Neural crest cell (in vitro differentiated cells): ENCODE results near the gene ACTRT2. TPM values are rescaled to one million over a fixed set of nuclear protein-coding genes. Genes with fewer than 3 reads are reported as not detected.

Source experiments
- DNase-seq: peaks from one replicate; pipeline ENCODE4 v3.0.0; 2021; ENCODE audit warnings: low read depth, mixed read lengths, low spot score
- H3K27ac Mint-ChIP-seq: one replicate; pipeline ENCODE4 v1.8.0; 2021; ENCODE audit warnings: mild to moderate bottlenecking, mixed read lengths; ENCODE audit not compliant: unreplicated experiment
- H3K27me3 Mint-ChIP-seq: 2 replicates; pipeline ENCODE4 v1.8.0; 2021; ENCODE audit warnings: low read depth, mild to moderate bottlenecking, mixed read lengths
- H3K36me3 Mint-ChIP-seq: 2 replicates; pipeline ENCODE4 v1.8.0; 2021; ENCODE audit warnings: low read depth, mild to moderate bottlenecking, mixed read lengths
- H3K4me1 Mint-ChIP-seq: 2 replicates; pipeline ENCODE4 v1.8.0; 2021; ENCODE audit warnings: mixed read lengths
- H3K4me3 Mint-ChIP-seq: one replicate; pipeline ENCODE4 v1.8.0; 2021; ENCODE audit warnings: mild to moderate bottlenecking, mixed read lengths
- H3K9me3 Mint-ChIP-seq: 2 replicates; pipeline ENCODE4 v1.8.0; 2021; ENCODE audit warnings: mixed read lengths
- total RNA-seq: library from RNA; stranded (reverse); gene quantifications from 2 replicates; pipeline ENCODE4 v1.2.1, GENCODE V29; 2021
- TF ChIP-seq, protein P1 (sequence below): fragments of 200-600 bp; sonication (generic); conservative IDR thresholded peaks from 2 replicates; pipeline ENCODE4 v1.5.0; 2021; ENCODE audit warnings: antibody characterized with exemption, mild to moderate bottlenecking

The ACTRT2 gene
- total RNA-seq, 1 donor from 2014 or later = not detected

- Mint-ChIP-seq H3K27me3 (peaks cover 5% of the 10 kb centered on the region), H3K4me3 (no peak overlapping the region), H3K9me3 (peaks cover 6% of the 10 kb centered on the region)
Measured at GRCh38 chr1:3003039-3003940, 18.0 kb upstream of the ACTRT2 start.

GRCh38 chr1:3003941-3004270, 17.4 kb upstream of the ACTRT2 start:
- Mint-ChIP-seq H3K36me3 (peaks cover 7% of the 10 kb centered on the region), H3K9me3 (peaks cover 6% of the 10 kb centered on the region), H3K27me3 (peaks cover 5% of the 10 kb centered on the region), H3K4me3 (no peak overlapping the region), H3K4me1 (no peaks in the 10 kb centered on the region), H3K27ac (no peak overlapping the region)
- TF ChIP-seq, protein P1, sequence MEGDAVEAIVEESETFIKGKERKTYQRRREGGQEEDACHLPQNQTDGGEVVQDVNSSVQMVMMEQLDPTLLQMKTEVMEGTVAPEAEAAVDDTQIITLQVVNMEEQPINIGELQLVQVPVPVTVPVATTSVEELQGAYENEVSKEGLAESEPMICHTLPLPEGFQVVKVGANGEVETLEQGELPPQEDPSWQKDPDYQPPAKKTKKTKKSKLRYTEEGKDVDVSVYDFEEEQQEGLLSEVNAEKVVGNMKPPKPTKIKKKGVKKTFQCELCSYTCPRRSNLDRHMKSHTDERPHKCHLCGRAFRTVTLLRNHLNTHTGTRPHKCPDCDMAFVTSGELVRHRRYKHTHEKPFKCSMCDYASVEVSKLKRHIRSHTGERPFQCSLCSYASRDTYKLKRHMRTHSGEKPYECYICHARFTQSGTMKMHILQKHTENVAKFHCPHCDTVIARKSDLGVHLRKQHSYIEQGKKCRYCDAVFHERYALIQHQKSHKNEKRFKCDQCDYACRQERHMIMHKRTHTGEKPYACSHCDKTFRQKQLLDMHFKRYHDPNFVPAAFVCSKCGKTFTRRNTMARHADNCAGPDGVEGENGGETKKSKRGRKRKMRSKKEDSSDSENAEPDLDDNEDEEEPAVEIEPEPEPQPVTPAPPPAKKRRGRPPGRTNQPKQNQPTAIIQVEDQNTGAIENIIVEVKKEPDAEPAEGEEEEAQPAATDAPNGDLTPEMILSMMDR = no peak
- no peak for DNase-seq

More at GRCh38 chr1:3003039-3003940, 18.0 kb upstream of the ACTRT2 start:
- Mint-ChIP-seq H3K4me1 (no peaks in the 10 kb centered on the region), H3K27ac (no peak overlapping the region), H3K36me3 (peaks cover 7% of the 10 kb centered on the region)
- no peak for DNase-seq
- TF ChIP-seq, protein P1 = no peak

GRCh38 chr1:3004285-3005205, 16.7 kb upstream of the ACTRT2 start:
- no peak for DNase-seq
- H3K4me1 Mint-ChIP-seq = no peaks in the 10 kb centered on the region
- H3K27me3 Mint-ChIP-seq = peaks cover 5% of the 10 kb centered on the region
- H3K36me3 Mint-ChIP-seq = peaks cover 7% of the 10 kb centered on the region
- TF ChIP-seq, protein P1 = no peak
- no peak overlapping the region for H3K27ac Mint-ChIP-seq
- H3K9me3 Mint-ChIP-seq = peaks cover 6% of the 10 kb centered on the region
- no peak overlapping the region for H3K4me3 Mint-ChIP-seq

DNA sequence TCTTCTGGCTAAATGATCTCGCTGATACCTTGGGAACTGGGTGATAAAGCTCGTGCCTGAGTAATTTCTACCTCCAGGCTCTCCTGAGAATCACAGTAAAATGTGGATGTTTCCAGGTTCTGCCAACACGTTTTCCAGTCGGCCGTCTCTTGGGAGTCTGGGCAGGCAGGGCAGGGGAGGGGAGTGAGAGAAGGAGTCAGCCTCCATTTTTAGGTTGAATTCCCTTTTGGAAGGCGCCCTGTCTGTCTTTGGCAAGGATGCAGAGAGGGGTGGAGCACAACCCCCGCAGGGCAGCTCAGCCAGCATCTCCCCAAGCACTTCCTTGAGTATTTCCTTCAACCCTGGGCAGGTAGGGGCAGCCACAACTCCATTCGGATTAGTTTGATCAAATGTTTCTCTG, 15.5 kb upstream of the ACTRT2 start:
- H3K36me3 Mint-ChIP-seq = peaks cover 7% of the 10 kb centered on the region

More for the DNA sequence above, 15.5 kb upstream of the ACTRT2 start:
- no peak for DNase-seq
- Mint-ChIP-seq H3K9me3 (peaks cover 6% of the 10 kb centered on the region), H3K27me3 (no peaks in the 10 kb centered on the region), H3K4me1 (no peaks in the 10 kb centered on the region), H3K4me3 (no peak overlapping the region), H3K27ac (no peak overlapping the region)
- TF ChIP-seq, protein P1 = no peak
